Occipital lobe (tissue), 2 donors: Measurements from ENCODE around the gene PFN2. TPM values are rescaled to one million over a fixed set of nuclear protein-coding genes. Genes with fewer than 3 reads are reported as not detected.
A peak's percentile ranks its signal among the peaks of the same experiment; 100 is the strongest.
"Not testable (repeated sequence)": the region's sequence is repeated elsewhere in the genome, so short reads cannot be mapped to it uniquely, and the experiment has no call there.

Experiments used
- DNase-seq: peaks from one replicate; lab custom pipeline; 2025; lab: John Stamatoyannopoulos, UW
- total RNA-seq: library from RNA; depleted of rRNA; stranded (reverse); fragments of >200 nt; gene quantifications from one replicate; pipeline ENCODE4 v1.2.3, GENCODE V29; 2014

The PFN2 gene, protein sequence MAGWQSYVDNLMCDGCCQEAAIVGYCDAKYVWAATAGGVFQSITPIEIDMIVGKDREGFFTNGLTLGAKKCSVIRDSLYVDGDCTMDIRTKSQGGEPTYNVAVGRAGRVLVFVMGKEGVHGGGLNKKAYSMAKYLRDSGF
- 459 TPM for total RNA-seq

DNA sequence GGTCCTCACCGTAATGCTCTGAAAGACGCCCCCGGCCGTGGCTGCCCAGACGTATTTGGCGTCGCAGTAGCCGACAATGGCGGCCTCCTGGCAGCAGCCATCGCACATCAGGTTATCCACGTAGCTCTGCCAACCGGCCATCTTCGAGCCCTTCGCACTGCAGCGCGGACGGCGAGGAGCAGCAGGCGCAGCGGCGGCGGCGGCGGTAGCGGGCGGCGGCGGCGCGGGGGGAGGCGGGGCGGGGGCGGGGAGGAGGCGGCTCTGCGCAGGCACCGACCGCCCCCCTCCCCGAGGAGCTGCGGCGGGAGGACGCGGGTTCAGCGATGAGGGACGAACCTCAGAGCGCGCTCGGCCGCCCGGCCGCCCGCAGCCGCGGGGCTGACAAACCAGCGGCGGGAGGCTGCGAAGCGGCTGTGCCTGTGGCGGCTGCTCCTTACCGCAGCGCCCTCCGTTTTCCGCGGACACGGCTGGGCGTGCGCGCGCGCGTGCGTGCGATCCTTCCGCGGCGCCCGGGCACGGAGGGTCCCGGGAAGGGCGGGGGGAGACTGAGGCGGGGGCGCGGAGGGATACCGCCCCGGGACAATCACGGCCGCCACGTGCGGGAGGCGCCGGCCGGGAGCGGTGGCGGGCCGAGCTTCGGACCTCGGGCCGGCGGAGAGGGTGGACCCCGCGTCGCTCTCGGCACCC is at the start of gene PFN2:
Gene PFN2 (minus strand): TSS at position 180 of the 687 bp plus-strand sequence. CDS start 39 bp downstream, at position 141.
- peak; percentile 67 for DNase-seq

DNA sequence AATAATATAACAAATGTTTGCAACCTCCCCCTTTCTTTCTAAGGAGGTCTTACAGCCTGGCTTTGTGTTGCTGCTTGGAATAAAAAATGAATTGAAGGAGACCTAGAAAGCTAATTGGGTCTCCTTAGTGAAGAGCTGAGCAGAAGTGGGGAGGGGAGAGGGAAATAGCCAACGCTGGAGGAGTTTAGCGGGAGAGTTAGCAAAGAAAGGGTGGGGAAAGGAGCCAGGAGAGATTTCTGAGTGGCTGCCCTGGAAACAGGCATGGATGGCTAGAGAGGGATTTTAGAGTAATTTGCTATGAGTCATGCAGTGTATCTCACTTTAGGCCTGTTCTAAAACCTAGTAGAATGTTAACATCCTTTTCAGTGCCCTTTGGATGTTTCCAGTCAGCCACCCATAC is 45.2 kb upstream of the PFN2 start:
- no peak for DNase-seq

DNA sequence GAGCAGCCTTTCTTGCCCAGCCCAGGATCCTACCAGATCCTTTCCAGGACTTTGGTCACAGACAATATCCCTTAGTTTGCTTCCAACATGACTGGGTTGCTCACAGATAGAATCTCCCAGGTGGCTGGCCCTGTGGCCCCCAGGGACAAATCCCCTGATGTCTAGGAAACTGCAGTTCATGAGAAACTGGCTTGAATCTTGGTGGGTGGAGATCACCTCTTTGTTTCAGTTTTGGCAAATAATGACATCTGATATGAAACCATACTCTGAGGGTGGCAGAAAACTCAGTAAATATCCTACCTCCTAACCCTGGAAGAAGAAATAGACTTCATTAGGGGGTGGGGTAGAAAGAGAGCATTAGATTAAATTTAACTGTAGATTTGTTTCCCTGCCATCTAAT is 44.1 kb upstream of the PFN2 start:
- DNase-seq = no peak

DNA sequence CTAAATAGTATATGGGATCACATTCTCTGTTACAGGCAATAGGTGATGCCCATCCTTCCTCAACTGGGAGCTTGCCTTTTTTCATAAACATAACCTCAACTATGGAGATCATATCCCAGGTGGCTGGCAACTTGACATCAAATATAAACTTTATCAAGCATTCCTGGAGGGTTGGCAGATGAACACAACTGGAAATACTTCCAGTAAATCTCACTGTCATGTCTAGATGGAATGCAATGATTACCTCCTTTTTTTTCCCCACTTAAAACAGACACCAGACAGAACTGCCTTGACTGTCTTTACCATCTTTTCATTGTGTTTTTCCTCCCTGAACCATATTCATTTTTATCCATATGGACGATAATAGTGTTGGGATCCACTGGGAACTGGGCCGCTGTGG is 43.1 kb upstream of the PFN2 start:
- DNase-seq = no peak

DNA sequence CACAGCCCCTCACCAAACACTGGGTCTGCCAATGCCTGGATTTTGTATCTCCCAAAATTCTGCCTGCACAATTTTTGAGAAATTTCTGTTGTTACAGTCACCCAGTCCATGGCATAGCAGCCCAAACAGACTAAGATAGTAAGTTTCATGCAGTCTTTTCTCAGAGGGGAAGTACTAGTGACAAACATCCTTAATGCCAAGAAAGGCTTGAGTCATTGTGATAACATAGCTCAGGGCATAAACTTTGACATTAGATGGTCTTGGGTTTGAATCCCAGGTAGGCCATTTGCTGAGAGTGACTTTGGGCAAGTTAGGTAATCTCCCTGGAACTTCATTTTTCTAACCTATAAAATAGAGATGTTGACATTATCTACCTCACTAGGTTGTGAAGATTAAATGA is 36.1 kb upstream of the PFN2 start:
- no peak for DNase-seq

DNA sequence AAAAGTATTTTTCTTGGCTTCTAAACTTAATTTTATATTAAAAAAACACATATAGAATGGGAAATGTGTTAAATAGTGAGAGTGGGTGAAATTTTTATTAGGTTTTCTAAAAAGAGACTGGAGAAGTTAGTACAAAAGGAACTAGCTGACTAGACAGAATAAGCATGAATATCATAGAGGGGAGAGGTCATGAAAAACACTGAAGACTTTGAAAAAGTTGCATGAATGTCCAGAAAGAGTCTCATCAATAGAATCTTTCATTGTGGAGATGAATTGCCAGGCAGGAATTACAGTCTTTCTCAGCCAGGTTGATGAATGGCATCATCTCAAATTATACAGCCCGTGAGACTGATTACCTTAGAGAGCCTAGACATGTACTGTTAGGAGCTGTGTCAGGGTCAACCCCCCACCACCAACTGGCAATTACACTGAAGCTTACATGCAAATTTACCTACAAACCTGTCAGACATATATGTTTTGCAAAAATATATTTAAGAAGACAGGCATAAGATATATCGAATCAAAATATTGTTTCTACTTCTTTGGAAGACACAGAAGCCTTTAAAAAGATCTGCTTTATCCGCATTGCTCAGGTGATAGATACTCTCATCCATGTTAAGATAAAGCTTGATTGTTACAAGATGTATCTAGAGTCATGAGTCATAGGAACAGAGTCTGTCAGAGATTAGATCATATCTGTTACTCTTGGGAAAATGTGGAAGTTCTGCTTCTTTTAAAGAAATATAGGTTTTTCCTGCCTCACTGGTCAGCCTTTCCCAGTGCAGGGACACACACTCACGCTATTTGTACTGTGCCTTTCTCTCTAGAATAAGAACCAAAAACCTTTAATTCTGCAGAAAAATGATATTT is 34.8 kb upstream of the PFN2 start:
- DNase-seq = no peak

DNA sequence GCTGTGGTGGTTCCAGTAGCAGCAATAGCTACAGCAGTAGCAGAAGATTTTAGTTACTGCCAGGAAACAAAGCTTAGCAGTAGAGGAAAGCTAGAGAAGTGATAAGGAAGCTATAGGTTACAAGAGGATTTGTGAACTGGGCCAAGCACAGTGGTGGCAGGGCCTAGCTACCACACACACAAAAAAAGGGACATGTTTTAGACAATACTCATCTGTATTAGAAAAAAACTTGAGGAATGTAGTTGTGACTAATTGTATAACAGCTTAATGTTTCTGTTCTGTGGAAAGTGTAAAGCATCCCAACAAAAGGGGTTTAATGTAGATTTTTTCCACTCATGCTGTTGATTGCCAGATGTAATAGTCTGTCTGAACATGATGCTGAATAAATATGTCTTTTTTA is 29.9 kb upstream of the PFN2 start:
- DNase-seq = no peak

DNA sequence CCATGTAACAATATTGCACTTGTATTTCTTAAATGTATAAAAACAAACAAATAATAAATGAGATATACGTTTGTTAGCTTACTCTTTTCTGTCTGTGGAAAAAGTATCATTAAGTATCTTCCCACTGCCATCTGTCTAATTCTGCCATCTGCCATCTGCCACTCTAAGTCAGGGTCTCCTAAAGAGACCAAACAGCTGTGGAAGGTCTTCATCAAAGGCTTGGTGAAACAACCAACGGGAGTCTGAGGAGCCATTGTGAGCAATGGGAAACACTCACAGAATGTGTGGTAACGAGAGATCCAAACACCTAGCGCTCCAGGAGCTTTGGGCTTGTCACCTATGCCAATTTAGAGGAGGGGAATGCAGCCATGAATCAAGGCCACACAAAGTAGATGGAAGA is 28.7 kb upstream of the PFN2 start:
- DNase-seq = no peak

DNA sequence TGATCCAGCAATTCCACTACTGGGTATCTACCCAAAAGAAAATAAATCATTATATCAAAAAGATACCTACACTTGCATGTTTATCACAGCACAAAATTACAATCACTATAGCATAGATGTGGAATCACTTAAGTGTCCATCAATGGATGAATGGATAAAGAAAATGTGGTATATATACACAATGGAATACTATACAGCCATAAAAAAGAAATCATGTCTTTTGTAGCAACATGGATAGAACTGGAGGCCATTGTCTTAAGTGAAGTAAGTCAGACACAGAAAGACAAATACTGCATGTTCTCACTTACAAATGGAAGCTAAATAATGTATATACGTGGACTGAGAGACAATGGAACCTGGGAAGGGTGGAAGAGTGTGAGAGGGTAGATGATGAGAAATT is 28.3 kb upstream of the PFN2 start:
- no peak for DNase-seq

DNA sequence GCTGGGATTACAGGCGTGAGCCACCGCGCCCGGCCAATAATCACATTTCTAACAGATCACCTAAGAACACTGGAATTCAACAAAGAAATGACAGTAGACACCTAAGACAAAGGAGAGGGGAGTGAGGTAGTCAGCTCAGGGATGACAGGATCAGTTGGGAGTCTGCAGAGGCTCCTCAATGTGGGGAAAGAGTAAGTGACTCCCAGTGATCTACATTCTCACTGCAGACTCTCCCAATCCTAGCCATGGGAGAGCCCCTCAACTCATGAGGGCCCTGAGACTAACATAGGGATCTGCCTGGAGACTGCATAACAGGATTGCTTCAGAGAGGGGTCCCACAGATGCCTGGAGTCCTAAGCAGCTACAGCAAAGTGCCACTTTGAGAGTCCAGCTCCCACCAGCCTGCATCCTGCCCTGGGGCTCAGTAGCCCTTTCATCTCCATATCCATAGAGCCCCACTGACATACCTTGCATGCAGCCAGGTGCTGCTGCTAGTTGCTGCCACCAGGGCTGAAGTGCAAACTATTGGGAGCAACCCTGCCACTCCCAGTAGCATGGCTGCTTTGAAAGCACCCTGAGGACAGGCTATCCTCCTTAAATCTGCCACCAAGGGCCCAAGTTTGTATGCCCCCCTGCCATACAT is 21.8 kb upstream of the PFN2 start:
- DNase-seq = no peak

DNA sequence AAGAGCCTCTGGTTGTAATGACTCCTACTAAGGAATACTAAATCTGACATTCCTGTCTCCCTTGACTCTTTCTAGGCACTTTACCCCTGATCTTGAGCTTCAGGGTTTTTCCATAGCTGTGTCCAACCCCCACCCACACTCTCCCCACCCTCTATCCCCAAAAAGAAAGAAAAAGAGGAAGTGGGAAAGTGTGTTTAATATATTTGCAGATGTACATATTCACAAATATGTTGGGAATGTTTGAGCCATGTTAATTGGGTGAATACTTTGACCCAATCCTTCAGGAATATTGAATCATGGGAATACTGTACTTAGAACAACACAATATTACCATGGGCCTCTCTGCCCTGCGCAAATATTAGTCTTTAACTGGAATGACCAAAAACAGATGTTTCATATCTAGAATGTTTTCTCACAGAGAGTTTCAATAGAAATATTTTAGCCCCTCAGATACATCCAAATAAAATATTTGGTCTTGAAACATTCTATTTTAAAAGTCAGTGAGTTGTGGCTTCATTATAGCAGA is 19.8 kb upstream of the PFN2 start:
- DNase-seq = no peak

DNA sequence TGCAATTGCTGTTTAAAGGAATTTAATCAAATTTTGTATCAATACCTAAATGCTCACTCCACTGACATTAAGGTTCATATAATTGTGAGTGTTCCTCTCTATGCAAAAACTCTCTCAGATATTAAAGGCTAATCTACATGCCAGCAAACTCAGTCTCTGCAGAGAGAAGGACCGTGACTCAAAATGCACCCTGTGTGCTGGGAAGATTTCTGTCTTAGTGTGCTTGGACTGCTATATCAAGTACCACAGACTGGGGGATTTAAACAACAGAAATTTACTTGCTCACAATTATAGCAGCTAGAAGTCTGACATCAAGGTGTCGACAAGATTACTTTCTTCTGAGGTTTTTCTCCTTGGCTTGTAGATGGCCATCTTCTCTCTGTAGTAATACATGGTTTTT is 18.6 kb upstream of the PFN2 start:
- DNase-seq = no peak

DNA sequence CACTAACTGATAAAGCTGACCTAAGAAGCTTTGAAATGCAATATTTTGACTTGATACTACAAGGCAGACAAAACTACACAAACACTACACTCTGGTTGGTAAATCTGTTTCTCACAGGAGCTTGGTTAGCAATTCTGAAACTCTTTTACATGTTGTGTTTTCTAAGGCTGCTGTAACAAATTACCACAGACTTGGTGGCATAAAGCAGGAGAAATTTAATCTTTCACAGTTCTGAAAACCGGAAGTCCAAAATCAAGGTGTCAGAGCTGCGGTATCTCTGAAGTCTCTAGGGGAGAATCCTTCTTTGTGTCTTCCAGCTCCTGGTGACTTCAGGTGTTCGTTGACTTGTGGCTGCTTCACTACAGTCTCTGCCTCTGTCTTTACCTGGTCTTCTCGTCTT is 12.9 kb upstream of the PFN2 start:
- no peak for DNase-seq

DNA sequence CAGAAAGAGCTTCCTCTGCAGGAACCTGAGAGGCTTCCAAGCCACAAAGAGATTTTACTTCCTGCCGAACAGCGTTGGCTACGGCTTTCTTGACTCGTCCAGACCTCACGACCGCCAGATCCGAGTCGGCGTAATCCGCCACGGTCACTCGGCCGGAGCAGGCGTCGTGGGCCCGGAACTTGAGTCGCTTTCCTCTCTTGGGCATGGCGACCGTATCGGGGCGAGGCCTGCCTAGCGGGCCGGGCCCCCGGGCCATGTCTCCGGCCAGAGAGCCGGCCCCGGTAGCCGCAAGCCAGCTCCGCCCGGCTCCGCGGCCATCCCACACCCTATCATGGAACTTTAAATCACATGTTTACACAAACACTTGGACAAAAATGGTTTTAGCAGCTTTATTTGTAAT is 12.4 kb upstream of the PFN2 start:
- not testable (repeated sequence) for DNase-seq

DNA sequence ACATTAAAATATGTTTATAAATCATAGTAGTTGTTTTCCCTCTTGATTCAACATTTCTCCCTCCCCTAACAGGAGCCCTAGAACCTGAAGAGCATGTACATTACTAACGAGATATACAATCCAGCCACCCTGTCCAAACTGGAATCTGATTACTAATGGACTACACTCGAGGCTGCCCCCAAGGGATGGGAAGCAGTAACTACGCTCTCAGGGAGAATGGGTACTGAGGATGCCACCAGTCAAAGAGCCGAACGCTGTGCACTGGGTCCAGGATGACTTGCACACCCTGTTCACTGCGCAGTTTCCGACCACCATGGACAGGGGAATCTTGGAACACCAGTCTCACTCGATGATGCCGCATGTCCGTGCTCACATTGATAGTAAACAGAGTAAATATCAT is 11.3 kb upstream of the PFN2 start:
- DNase-seq = not testable (repeated sequence)

DNA sequence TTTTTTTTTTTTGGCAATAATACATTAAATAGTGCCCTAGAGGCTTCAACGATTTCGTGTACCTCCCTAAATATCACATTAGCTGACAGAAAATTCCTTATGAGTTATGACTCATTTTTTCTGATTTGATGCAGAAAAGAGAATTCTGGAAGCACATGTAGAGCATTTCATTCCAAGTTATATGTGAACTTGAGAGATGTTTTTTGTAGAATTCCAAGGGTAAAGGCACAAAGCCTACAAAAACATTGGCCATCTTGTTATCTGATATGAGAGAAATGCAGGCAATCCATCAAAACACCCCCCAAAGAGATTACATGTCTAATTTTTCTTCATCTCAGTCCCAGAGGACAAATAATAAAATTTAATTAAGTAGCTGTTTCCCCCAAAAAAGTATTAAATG is 6.7 kb upstream of the PFN2 start:
- no peak for DNase-seq

DNA sequence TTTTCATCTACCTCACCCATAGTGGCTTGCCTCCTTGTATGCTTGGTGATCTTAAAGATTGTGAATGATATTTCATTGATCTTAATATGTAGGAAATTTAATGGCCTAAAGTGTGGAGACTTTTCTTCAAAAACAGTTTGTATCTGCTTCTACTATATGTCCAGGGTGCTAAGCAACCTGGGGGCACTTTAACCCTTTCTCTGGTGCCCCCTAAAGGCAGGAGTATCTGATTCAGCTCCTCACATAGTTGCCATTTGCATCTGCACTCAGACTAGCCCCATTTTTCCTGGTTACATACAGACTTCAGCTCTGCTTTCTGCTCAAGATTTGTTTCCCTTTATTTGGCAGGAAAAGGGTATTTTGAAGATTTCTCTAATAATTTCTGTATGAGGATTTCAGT is 5.2 kb upstream of the PFN2 start:
- no peak for DNase-seq

DNA sequence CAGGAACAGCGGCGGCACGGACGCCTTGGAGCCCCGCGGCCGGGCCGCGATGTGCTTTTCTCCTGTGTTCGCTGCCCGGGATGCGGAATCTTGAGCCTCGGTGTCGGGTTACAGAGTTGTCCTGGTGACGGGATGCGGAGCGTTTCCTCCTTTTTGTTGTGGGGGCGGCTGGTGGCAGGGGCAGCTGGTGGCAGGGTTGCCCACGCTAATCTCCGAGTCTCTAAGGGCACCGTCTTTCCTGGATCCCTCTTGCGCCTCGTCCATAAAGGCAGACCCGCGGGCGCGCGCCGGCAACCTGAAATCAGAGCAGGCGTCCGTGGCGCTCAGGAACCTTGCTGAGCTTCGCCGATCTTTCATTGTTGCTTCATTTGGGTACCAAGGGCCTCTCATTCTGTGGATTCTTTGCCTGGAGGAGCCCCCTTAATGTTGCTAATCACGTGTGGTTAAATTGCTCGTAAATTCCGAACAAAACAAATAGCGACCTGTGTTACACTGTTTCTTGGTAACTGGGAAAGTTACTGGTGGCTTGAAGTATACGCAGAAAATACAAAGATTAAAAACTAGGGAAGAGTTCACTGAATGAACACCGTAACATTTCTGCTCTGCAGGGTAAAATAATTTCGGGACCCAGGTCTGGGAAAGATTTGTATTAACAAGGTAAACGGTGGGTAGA is 844 bp upstream of the PFN2 start:
- peak; percentile 67 for DNase-seq

DNA sequence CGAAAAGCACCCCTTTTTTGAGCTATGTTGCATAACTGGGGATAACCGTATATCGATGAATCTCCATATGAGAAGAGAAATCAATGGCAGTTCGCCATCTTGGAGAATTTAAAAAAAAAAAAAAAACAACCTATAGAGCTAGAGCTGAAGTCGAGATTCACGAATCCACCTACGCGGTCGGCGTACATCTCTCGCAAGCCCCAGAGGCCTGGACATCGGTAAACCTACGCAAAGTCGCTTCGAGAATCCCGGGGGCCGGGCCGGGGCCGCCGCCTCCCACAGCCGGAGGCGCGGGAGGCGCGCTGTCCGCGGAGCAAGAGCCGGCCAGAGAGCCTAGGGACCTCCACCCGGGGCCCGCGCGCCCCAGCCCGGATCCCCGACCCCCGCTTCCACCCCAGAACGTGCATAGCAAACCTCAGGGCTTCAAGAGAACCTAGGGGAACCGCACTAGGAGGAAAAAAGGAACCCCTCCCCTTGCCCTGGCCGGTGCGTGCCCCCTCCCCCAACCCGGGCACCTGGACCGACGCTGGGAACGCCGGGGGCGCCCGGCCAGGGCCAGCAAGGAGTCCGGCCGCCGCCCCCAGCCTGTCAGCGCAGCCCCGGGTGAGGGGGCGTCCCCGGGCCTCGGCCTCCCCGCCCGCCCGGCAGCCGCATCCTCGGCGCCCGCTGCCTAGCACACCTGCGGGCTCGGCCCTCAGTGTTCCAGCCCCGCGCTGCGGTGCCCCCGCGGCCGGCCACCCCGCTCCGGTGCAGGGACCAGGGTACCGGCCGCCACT is 567 bp downstream of the PFN2 start:
- DNase-seq = peak; percentile 66

DNA sequence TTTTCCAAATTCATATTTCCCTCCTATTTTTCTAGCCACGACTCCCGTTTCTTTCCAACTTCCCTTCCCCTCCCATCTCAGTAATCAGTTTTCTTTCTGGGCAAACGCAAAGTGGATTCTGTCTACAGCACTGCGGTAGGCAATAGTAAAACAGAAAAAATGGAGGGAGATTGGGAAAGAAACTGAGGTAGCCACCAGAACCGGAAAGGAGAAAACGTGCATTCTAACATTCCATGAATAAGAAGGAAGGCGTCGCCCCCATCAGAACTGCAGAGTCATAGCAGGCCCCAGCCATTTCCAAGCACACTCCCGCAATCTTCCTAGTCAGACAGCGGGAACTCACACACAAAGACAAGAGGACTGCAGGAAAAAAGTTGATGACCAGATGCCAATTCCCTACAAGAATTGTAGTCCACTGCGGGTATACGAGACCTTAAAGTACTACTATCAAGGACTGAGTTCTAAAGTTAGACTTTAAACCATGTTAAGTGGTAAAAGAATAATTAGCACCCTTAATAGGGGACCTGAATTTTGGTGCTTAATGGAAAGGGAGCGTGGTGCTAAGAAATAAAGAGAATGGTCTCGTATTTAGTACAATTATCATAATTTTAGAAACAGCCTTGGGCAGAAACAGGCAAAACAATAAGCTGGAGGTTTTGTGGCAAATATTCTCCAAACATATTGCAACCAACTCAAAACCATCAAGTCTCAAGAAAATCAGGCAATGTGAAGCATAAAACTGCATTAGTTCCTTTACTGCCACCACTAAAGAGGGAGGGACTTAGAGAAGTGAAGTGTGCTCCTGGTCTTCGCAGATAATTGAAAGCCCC is 1.4 kb downstream of the PFN2 start:
- peak; percentile 11 for DNase-seq
